Stimulated activated CD4-positive, alpha-beta T cell treated with anti-CD3 and anti-CD28 coated beads, Interleukin-1b, Interleukin-23, amount 100 ng/mL, for 4 hours (primary cell): ENCODE results near the gene MRGPRF.
"Not testable (repeated sequence)": the region's sequence is repeated elsewhere in the genome, so short reads cannot be mapped to it uniquely, and the experiment has no call there.

ENCODE experiments used
- DNase-seq, 2 donors: peaks; one replicate each; pipeline ENCODE4 v3.0.0-alpha.2; 2020; ENCODE audit warnings: low read depth in 2 of 2

MRGPRF gene

GRCh38 chr11:68987211-68987610 is 25.8 kb downstream of the MRGPRF start:
- no peak for DNase-seq

- DNase-seq, result no peak
These were observed 29.2 kb downstream of the MRGPRF start for GRCh38 chr11:68983801-68984200.

- no peak for DNase-seq
These were observed 30.9 kb downstream of the MRGPRF start for GRCh38 chr11:68982134-68982533.

DNA sequence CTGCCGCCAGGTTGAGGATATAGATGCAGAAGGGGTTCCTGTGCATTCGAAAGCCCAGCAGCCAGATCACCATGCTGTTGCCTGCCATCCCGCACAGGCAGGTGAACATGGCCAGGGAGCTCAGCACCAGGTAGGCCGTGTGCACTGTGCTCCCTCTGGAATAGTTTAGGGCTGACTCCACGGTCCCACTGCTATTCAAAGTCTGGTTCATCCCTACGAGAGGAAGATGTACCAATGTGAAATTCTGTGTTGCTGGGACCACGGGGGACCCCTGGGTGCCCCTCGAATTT is 32.3 kb downstream of the MRGPRF start, which contains the start of gene MRGPRD:
MRGPRD (minus strand) TSS at position 211 of the 290 bp plus-strand sequence; CDS start at position 211, 0 bp downstream.
- DNase-seq, result no peak

- DNase-seq, result no peak
These were observed 32.9 kb downstream of the MRGPRF start for GRCh38 chr11:68979931-68980775.

DNA sequence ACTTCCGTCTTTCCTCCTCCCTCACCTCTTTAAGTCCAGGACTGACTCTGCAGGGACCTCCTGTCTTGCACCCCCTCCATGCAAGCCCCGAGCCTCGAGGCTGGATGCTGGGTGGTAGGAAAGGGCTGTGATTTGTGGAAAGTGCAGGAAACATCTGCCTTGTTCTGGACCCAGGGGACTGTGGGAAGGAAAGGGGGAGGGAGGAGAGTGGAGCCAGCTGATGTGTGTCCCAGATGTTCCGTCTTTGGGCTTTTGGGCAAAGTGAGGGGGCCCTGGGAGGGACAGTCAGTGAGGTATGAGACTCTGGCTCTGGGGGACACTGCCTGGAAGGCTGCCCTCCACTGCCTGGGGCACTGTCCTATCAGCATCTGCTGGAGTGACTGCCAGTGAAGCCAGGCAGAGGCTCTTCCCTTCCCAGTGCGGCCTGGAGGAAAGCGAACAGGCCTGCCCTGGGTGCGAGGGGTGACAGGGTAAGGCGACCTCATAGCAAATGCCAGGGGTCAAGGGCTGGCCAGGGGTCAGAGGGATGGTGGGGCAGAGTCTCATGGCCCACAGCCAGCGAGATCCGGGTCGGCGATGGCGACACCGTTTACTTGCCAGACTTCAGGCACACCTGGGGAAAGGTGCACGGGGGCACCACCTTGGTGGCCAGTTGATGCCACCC is 34.0 kb downstream of the MRGPRF start:
- DNase-seq, result no peak

DNA sequence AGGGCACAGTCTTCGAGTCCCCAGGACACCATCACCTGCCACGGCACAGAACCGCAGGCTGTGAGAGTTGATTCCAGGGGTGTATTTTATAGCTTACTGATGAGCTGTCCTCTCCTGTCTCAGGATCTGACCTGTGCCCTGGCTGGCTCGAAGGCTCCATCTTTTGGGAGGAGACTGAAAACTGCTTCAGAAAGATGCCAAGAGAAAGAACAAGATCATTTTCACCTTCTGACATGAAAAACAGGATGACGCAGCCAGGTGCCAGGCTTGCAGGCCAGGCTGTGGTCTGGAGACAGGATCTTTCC is 34.5 kb downstream of the MRGPRF start:
- no peak for DNase-seq

DNA sequence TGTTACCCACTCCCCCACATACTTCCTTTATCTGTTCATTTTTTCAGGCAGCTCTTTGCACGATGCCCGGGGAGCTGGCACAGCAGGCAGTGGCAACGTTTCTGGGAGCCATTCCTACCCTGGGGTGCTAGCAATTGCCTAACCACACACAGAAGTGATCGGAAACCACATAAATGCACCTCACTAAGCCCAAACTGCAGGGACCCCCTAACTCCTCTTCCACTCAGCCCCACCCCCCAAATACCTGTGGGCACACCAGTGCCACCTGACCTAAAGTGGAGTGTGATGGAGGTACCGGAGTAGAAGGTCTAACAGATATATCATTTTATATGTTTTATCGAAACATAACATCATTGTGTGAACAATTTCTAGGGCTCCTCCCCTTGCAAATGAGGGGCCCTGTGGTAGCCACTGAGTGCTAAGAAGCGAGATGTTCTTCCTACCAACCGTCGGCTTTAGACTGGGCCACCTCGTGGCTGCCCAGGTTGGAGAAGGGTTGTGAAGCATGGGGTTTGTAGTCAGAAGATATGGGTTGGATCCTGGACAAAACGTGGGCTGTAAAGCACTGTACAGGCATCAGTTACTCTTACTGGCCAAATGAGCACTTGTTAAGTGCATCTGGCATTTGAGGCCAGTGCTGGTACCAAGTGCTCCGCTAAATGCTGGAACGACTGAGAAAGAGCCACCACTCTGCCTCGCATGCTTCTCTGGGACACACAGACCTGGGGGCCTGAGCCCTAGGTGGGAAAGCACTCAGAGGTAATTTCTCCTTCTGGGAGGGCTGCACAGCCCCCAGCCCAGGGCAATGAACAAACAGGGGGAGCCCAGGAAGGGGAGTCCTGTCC is 35.0 kb downstream of the MRGPRF start:
- DNase-seq, result no peak

DNA sequence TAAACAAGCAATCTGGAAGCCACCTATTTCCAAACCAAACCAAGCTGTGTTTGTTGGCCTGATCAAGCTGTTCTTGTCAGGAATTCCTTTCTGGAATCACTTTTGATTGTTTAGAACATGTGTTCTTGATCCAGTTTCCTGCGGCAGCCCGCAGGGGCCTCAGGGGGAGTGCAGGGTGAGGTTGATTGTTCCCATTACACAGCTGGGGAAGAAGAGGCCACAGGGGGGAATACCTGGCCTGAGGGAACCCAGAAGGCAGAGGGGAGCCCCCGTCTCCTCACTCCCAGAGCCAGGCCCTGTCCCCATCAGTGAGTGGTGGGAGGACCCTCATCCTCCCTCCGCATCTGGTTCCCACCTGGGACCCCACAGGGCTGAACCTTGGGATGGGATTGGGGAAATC is 36.5 kb downstream of the MRGPRF start:
- DNase-seq, result no peak

- DNase-seq, result no peak
These were observed 37.0 kb downstream of the MRGPRF start for GRCh38 chr11:68976095-68976494.

GRCh38 chr11:68974421-68975194 is 38.4 kb downstream of the MRGPRF start:
- DNase-seq, result no peak

DNA sequence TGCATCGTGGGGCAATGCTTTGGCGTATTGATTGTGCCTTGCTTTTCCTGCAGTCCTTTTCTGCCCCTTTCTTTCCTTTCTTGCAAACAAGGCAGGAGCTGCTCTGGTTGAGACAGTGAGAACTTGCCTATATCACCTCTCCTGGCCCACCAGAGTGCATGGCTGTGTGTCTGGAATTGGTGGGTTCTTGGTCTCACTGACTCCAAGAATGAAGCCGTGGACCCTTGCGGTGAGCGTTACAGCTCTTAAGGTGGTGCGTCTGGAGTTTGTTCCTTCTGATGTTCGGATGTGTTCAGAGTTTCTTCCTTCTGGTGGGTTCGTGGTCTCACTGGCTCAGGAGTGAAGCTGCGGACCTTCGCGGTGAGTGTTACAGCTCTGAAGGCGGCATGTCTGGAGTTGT is 39.3 kb downstream of the MRGPRF start:
- DNase-seq, result not testable (repeated sequence)

GRCh38 chr11:68973219-68973618 is 39.8 kb downstream of the MRGPRF start:
- no peak for DNase-seq

- no peak for DNase-seq
These were observed 42.0 kb downstream of the MRGPRF start for GRCh38 chr11:68970921-68971636.

DNA sequence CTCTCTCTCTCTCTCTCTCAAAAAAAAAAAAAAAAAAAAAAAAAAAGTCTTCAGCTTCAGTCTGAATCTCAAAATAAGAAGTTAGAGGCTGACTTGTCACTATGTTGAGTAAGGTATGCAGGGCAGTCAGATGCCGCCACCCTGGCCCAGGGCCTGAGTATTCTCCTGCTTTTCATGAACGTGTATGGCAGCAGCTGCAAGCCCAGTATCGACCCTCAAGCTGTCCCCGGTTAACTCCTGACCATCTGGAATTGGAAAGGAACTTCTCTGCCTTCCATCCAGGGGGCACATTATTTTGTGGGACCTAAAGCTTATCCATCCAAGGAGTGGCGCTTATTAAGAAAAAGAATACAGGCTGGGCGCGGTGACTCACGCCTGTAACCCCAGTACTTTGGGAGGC is 43.7 kb downstream of the MRGPRF start:
- DNase-seq, result no peak

- no peak for DNase-seq
These were observed 44.5 kb downstream of the MRGPRF start for GRCh38 chr11:68968306-68969250.

GRCh38 chr11:68966894-68967780 is 45.9 kb downstream of the MRGPRF start:
- DNase-seq, result no peak

DNA sequence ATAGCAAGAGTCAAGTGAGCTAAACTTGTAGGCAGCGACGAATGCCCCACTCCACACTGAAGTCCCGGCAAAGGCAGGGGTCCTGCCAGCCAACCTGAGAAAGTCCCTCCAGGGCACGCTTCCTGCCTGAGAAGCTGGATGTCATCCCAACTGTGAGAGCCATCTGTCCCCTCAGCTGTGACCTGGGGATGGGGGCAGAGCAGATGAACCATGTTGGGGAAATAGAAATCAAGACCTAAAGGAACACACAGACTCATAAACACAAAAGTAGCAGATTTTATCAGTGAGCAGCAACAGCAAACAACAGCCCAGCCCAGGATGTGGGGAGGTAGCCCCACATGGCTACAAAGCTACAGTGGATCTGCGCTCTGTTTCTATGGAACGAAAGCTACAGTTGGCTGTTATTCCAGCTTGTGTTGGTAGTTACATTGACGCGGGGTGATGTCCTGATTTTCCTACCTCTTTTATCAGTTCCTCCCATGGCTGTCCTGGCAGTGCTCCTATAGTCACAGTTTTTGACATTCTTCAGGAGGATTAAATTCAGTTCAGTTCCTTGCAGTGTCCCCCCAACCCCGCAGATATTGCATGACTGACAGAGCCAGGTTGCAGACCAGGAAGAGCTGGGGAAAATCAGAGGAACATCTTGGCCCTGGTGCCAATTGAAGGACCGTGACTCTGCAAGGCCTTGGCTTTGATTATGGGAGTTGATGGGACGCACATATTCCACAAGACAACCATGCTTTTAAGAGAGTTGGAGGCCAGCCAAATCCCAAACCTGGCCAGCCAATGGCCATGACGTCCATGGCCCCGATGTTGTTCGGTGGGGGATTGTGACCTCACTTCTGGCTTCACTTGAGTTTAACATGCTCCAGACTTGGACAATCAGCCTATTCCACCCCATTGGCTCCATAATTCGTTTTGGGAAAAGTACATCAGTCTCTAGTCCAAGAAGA is 46.9 kb downstream of the MRGPRF start:
- no peak for DNase-seq
